ENCODE results near the gene PNKD. TPM values are rescaled to one million over a fixed set of nuclear protein-coding genes. Genes with fewer than 3 reads are reported as not detected.
A peak's percentile ranks its signal among the peaks of the same experiment; 100 is the strongest.

PNKD gene
- total RNA-seq, 4 donors from 2014 or later, result 63.9 to 690 (median 70.4) TPM

DNA sequence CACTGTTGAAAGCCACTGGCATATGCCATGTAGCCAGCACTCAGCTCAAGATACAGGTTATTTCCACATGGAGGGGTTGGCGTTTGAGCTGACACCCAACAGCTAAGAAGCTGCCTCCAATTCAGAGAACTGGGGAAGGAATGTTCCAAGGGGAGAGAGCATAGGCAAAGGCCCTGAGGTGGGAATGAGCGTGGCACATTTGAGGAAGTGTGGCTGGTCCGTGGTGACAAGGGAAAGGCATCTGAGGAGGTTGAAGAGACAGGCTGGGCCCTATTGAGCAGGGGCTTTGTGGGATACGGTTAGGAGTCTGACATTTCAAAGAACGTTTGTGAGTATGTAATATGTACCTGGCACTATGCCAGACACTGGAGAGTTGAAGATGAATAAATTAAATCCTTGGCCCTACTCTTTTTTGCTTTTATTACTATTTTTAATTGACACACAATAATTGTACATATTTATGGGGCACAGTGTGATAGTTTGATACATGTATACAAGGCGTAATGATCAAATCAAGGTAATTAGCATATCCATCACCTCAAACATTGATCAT, 49.6 kb downstream of the PNKD start:
- no peaks in the 10 kb centered on the region for H3K9me3 ChIP-seq
- peaks cover 0 to 28% (median 5%) of the 10 kb centered on the region in 4 donors for H3K4me1 ChIP-seq
- no peaks in the 10 kb centered on the region for H3K36me3 ChIP-seq
- H3K4me3 ChIP-seq, result no peak overlapping the region
- DNase-seq, result no peak
- TF ChIP-seq POLR2A (IDR thresholded peaks at IDR 0.05) (no peak), CTCF (IDR thresholded peaks at IDR 0.05) (no peak)
- no peaks in the 10 kb centered on the region for H3K27me3 ChIP-seq
- no peak overlapping the region for H3K27ac ChIP-seq

DNA sequence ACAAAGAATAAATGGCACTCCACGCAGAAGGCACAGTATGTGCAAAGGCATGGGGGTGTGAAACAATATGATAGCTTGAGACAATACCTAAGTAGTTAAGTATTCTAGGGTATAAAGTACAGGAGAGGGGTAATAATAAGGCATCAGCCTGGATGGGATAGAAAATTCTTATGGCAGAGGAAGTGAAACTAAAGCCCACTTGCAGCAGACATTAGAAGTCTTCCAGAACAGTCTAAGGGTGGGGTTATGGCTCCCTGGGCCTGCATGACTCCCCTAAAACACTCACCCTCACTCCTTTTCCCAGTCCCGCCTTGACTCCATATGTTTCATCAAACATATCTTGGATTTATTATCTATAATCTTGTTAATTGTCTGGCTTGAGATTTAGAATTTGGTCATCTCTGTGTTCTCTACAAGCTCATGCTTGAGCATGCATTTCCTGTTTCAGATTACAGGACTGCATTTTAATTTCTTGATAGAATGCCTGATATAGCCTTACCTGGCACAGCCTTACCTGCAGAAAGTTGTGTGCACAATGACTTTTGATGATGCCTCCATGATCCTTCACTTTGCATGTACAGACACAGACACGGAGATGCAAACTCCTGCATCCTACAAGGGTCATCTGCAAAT, 50.5 kb downstream of the PNKD start:
- peaks cover 0 to 34% (median 5%) of the 10 kb centered on the region in 4 donors for H3K4me1 ChIP-seq
- H3K36me3 ChIP-seq, result no peaks in the 10 kb centered on the region
- no peaks in the 10 kb centered on the region for H3K9me3 ChIP-seq
- DNase-seq, result no peak
- H3K27me3 ChIP-seq, result no peaks in the 10 kb centered on the region
- H3K4me3 ChIP-seq, result no peak overlapping the region
- H3K27ac ChIP-seq, result peak overlapping the region in 1 of 4 donors; percentile 4
- no peak for TF ChIP-seq POLR2A (IDR thresholded peaks at IDR 0.05)
- TF ChIP-seq CTCF (IDR thresholded peaks at IDR 0.05), result no peak

DNA sequence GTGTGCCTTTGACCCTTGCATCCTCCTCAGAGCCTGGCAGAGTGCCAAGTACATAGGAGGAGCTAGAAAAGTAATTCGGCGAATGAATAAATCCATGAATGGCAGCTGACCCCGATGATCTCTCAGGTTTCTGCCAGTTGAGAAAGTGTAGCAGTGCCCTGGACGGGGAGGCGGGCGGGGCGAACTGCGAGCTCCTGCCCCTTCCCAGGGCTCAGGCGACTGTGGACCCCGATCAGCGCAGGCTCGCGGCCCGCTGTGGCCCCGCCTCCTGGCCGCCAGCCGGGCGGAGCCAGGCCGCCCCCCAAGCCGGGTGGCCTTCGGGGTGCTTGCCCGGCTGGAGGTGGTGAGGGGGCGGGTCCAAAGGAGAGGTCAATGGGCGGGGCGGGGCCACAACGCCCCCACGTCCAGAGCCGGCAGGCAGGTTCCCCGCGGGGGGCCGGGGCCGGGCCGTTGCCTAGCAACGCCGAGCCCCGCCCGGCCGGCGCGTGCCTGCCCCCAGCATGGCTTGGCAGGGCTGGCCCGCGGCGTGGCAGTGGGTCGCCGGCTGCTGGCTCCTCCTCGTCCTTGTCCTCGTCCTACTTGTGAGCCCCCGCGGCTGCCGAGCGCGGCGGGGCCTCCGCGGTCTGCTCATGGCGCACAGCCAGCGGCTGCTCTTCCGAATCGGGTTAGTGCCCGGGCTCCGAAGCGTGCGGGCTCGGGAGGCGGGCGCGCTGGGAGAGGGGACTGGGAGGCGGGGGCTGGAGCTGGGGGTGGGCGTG, 52.6 kb downstream of the PNKD start:
- peak; percentile 68 to 89 (median 88) for DNase-seq
- H3K4me3 ChIP-seq, result peak overlapping the region; percentile 58 to 93 (median 70)
- H3K9me3 ChIP-seq, result no peaks in the 10 kb centered on the region
- no peaks in the 10 kb centered on the region for H3K27me3 ChIP-seq
- peak overlapping the region; percentile 66 to 97 (median 80) for H3K27ac ChIP-seq
- peaks cover 0 to 39% (median 5%) of the 10 kb centered on the region in 4 donors for H3K4me1 ChIP-seq
- peak; percentile 34 to 74 for TF ChIP-seq POLR2A (IDR thresholded peaks at IDR 0.05)
- TF ChIP-seq CTCF (IDR thresholded peaks at IDR 0.05), result no peak
- no peaks in the 10 kb centered on the region for H3K36me3 ChIP-seq

GRCh38 chr2:218323526-218324472, 53.5 kb downstream of the PNKD start:
- no peaks in the 10 kb centered on the region for H3K27me3 ChIP-seq
- DNase-seq, result peak in 1 of 3 donors; percentile 55
- peaks cover 0 to 39% (median 5%) of the 10 kb centered on the region in 4 donors for H3K4me1 ChIP-seq
- TF ChIP-seq POLR2A (IDR thresholded peaks at IDR 0.05) (no peak), CTCF (IDR thresholded peaks at IDR 0.05) (no peak)
- H3K27ac ChIP-seq, result peak overlapping the region; percentile 66 to 97 (median 80)
- no peaks in the 10 kb centered on the region for H3K36me3 ChIP-seq
- no peaks in the 10 kb centered on the region for H3K9me3 ChIP-seq
- H3K4me3 ChIP-seq, result peak overlapping the region; percentile 58 to 93 (median 70)

DNA sequence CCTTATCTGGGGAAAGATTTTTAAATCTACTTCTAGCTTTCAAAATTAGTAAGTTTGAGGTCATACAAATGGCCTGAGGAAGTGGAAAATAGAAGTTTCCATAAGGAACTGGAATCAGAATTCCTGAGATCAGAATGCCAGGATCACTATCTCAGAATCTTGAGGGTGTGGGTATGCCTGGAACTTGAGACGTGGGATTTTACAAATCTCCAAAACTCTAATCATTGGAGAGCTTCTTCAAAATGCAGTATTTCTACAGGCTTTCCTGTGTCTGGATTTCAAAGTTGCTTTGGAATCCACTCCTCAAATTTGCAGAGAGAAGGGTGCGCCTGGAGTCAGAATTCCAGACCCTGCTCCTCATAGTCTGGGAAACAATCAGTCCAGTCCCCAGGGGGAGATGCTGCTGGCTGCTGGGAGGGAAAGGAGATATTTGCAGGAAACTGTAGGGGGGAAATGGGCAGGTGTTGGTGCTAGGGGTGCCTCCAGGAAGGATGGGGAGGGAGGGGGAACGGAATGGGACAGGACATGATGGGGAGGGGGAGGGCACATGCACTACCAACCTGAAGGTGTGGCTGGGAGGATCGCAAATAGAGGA, 55.3 kb downstream of the PNKD start:
- Histone ChIP-seq H3K9me3 (no peaks in the 10 kb centered on the region), H3K4me3 (no peak overlapping the region), H3K27ac (no peak overlapping the region), H3K4me1 (peaks cover 0 to 38% (median 5%) of the 10 kb centered on the region in 4 donors), H3K27me3 (no peaks in the 10 kb centered on the region), H3K36me3 (no peaks in the 10 kb centered on the region)
- TF ChIP-seq POLR2A (IDR thresholded peaks at IDR 0.05), result no peak
- TF ChIP-seq CTCF (IDR thresholded peaks at IDR 0.05), result no peak
- DNase-seq, result no peak

All from Peyer's patch (tissue), 4 donors.